ENCODE measurements around the gene CCT8L2. TPM values are rescaled to one million over a fixed set of nuclear protein-coding genes. Genes with fewer than 3 reads are reported as not detected.
"Not testable (repeated sequence)": the region's sequence is repeated elsewhere in the genome, so short reads cannot be mapped to it uniquely, and the experiment has no call there.

CCT8L2 gene
- polyA plus RNA-seq, 2 donors, result not detected

DNA sequence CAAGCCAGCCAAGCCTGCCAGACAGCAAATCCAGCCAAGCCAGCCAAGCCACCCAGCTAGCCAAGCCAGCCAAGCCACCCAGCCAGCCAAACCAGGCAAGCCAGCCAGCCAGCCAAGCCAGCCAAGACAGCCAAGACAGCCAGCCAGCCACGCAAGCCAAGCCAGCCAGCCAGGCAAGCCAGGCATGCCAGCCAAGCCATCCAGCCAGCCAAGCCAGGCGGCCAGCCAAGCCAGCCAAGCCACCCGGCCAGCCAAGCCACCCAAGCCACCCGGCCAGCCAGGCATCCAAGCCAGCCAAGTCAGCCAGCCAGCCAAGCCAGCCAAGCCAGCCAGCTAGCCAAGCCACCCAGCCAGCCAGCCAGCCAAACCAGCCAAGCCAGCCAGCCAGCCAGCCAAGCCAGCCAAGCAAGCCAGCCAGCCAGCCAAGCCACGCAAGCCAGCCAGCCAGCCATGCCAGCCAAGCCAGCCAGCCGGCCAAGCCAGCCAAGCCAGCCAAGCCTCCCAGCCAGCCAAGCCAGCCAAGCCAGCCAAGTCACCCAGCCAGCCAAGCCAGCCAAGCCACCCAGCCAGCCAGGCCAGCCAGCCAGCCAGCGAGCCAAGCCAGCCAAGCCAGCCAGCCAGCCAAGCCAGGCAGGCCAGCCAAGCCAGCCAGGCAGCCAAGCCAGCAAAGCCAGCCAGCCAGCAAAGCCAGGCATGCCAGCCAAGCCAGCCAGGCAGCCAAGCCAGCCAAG is 26.0 kb downstream of the CCT8L2 start:
- not testable (repeated sequence) for H3K27ac ChIP-seq (ENCODE audit: low read depth in 2 of 2, low read length in 1 of 2); H3K4me1 ChIP-seq (ENCODE audit: control insufficient read depth in 2 of 2, insufficient read depth in 2 of 2, low read length in 1 of 2); H3K27me3 ChIP-seq (ENCODE audit: control insufficient read depth in 1 of 2, insufficient read depth in 2 of 2, low read length in 2 of 2); H3K36me3 ChIP-seq (ENCODE audit: control insufficient read depth in 2 of 2, insufficient read depth in 2 of 2, low read length in 1 of 2); H3K4me3 ChIP-seq (ENCODE audit: low read depth in 1 of 2, low read length in 2 of 2)
- H3K9me3 ChIP-seq (ENCODE audit: control insufficient read depth in 2 of 2, insufficient read depth in 1 of 2, low read depth in 1 of 2, low read length in 1 of 2), result peaks cover 35 to 49% of the 10 kb centered on the region in 2 donors
- 64 to 70% methylated on average over 6 to 7 of the region's 7 CpGs for WGBS, 2 donors

DNA sequence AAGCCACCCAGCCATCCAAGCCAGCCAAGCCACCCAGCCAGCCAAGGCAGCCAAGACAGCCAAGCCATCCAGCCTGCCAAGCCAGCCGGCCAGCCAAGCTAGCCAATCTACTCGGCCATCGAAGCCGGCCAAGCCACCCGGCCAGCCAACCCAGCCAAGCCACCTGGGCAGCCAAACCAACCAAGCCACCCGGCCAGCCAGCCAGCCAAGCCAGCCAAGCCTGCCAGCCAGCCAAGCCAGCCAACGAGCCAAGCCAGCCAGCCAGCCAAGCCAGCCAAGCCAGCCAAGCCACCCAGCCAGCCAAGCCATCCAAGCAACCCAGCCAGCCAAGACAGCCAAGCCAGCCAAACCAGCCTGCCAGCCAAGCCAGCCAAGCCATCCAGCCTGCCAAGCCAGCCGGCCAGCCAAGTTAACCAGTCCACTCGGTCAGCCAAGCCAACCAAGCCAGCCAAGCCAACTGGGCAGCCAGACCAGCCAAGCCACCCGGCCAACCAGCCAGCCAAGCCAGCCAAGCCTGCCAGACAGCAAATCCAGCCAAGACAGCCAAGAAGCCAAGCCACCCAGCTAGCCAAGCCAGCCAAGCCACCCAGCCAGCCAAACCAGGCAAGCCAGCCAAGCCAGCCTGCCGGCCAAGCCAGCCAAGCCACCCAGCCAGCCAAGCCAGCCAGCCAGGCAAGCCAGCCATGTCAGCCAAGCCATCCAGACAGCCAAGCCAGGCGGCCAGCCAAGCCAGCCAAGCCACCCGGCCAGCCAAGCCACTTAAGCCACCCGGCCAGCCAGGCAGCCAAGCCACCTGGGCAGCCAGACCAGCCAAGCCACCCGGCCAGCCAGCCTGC is 26.8 kb downstream of the CCT8L2 start:
- not testable (repeated sequence) for H3K4me1 ChIP-seq (ENCODE audit: control insufficient read depth in 2 of 2, insufficient read depth in 2 of 2, low read length in 1 of 2); H3K4me3 ChIP-seq (ENCODE audit: low read depth in 1 of 2, low read length in 2 of 2); H3K27ac ChIP-seq (ENCODE audit: low read depth in 2 of 2, low read length in 1 of 2); H3K27me3 ChIP-seq (ENCODE audit: control insufficient read depth in 1 of 2, insufficient read depth in 2 of 2, low read length in 2 of 2); H3K36me3 ChIP-seq (ENCODE audit: control insufficient read depth in 2 of 2, insufficient read depth in 2 of 2, low read length in 1 of 2)
- peaks cover 35 to 52% of the 10 kb centered on the region in 2 donors for H3K9me3 ChIP-seq (ENCODE audit: control insufficient read depth in 2 of 2, insufficient read depth in 1 of 2, low read depth in 1 of 2, low read length in 1 of 2)
- WGBS, 2 donors, result 76% methylated on average over 15 of the region's 15 CpGs

DNA sequence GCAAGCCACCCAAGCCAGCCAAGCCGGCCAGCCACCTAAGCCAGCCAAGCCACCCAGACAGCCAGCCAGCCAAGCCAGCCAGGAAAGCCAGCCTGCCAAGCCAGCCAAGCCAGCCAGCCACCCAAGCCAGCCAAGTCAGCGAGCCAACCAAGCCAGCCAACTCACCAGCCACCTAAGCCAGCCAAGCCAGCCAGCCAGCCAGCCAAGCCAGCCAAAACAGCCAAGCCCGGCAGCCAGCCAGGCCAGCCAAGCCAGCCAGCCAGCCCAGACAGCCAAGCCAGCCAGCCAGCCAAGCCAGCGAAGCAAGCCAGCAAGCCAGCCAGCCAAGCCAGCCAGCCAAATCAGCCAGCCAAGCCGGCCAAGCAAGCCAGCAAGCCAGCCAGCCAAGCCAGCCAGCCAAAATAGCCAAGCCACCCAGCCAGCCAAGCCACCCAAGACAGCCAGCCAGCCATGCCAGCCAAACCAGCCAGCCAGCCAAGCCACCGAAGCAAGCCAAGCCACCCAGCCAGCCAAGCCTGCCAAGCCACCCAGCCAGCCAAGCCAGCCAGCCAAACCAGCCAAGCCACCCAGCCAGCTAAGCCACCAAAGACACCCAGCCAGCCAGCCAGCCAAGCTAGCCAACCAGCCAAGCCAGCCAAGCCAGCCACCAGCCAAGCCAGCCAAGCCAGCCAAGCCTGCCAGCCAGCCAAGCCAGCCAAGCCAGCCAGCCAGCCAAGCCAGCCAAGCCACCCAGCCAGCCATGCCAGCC is 27.6 kb downstream of the CCT8L2 start:
- H3K27ac ChIP-seq (ENCODE audit: low read depth in 2 of 2, low read length in 1 of 2); H3K36me3 ChIP-seq (ENCODE audit: control insufficient read depth in 2 of 2, insufficient read depth in 2 of 2, low read length in 1 of 2); H3K4me1 ChIP-seq (ENCODE audit: control insufficient read depth in 2 of 2, insufficient read depth in 2 of 2, low read length in 1 of 2); H3K4me3 ChIP-seq (ENCODE audit: low read depth in 1 of 2, low read length in 2 of 2); H3K27me3 ChIP-seq (ENCODE audit: control insufficient read depth in 1 of 2, insufficient read depth in 2 of 2, low read length in 2 of 2): not testable (repeated sequence)
- peaks cover 40 to 57% of the 10 kb centered on the region in 2 donors for H3K9me3 ChIP-seq (ENCODE audit: control insufficient read depth in 2 of 2, insufficient read depth in 1 of 2, low read depth in 1 of 2, low read length in 1 of 2)
- 53 to 55% methylated on average over 6 of the region's 6 CpGs for WGBS, 2 donors

DNA sequence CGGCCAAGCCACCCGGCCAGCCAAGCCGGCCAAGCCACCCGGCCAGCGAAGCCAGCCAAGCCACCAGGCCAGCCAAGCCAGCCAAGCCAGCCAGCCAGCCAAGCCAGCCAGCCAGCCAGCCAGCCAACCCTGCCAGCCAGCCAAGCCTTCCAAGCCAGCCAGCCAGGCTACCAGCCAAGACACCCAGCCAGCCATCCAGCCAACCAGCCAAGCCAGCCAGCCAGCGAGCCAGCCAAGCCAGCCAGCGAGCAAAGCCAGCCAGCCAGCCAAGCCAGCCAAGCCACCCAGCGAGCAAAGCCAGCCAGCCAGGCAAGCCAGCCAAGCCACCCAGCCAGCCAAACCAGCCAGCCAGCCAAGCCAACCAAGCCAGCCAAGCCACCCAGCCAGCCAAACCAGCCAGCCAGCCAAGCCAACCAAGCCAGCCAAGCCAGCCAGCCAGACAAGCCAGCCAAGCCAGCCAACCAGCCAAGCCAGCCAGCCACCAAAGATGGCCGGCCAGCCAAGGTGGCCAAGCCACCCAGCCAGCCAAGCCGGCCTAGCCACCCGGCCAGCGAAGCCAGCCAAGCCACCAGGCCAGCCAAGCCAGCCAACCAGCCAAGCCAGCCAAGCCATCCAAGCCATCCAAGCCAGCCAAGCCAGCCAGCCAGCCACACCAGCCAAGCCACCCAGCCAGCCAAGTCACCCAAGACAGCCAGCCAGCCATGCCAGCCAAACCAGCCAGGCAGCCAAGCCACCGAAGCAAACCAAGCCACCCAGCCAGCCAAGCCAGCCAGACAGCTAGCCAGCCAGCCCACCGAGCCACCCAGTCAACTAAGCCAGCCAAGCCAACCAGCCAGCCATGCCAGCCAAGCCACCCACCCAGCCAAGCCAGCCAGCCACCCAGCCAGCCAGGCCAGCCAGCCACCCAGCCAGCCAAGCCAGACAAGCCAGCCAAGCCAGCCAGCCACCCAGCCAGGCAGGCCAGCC is 28.8 kb downstream of the CCT8L2 start:
- Histone ChIP-seq H3K9me3 (ENCODE audit: control insufficient read depth in 2 of 2, insufficient read depth in 1 of 2, low read depth in 1 of 2, low read length in 1 of 2) (peaks cover 47 to 66% of the 10 kb centered on the region in 2 donors), H3K36me3 (ENCODE audit: control insufficient read depth in 2 of 2, insufficient read depth in 2 of 2, low read length in 1 of 2) (no peaks in the 10 kb centered on the region), H3K4me3 (ENCODE audit: low read depth in 1 of 2, low read length in 2 of 2) (no peak overlapping the region), H3K27me3 (ENCODE audit: control insufficient read depth in 1 of 2, insufficient read depth in 2 of 2, low read length in 2 of 2) (no peaks in the 10 kb centered on the region), H3K4me1 (ENCODE audit: control insufficient read depth in 2 of 2, insufficient read depth in 2 of 2, low read length in 1 of 2) (no peaks in the 10 kb centered on the region), H3K27ac (ENCODE audit: low read depth in 2 of 2, low read length in 1 of 2) (no peak overlapping the region)
- 65 to 74% methylated on average over 13 to 14 of the region's 14 CpGs for WGBS, 2 donors

DNA sequence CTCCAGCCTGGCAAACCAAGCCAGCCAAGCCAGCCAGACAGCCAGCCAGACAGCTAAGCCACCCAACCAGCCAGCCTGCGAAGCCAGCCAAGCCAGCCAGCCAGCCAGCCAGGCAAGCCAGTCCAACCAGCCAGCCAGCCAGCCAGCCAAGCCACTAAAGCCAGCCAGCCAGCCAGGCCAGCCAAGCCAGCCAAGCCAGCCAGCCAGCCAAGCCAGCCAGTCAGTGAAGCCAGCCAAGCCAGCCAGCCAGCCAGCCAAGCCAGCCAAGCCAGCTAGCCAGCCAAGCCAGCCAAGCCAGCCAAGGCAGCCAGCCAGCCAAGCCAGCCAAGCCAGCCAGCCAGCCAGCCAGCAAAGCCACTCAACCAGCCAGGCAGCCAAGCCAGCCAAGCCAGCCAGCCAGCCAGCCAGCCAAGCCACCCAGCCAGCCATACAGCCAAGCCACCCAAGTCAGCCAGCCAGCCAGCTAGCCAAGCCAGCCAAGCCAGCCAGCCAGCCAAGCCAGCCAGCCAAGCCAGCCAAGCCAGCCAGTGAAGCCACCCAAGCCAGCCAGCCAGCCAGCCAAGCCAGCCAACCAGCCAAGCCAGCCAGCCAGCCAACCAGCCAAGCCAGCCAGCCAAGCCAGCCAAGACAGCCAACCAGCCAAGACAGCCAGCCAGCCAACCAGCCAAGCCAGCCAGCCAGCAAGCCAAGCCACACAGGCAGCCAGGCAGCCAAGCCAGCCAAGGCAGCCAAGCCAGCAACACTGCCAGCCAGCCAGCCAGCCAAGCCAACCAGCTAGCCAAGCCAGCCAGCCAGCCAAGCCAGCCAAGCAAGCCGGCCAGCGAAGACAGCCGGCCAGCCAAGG is 29.7 kb downstream of the CCT8L2 start:
- Histone ChIP-seq H3K27ac (ENCODE audit: low read depth in 2 of 2, low read length in 1 of 2) (no peak overlapping the region), H3K27me3 (ENCODE audit: control insufficient read depth in 1 of 2, insufficient read depth in 2 of 2, low read length in 2 of 2) (no peaks in the 10 kb centered on the region), H3K4me3 (ENCODE audit: low read depth in 1 of 2, low read length in 2 of 2) (no peak overlapping the region), H3K36me3 (ENCODE audit: control insufficient read depth in 2 of 2, insufficient read depth in 2 of 2, low read length in 1 of 2) (no peaks in the 10 kb centered on the region), H3K4me1 (ENCODE audit: control insufficient read depth in 2 of 2, insufficient read depth in 2 of 2, low read length in 1 of 2) (no peaks in the 10 kb centered on the region), H3K9me3 (ENCODE audit: control insufficient read depth in 2 of 2, insufficient read depth in 1 of 2, low read depth in 1 of 2, low read length in 1 of 2) (peaks cover 42 to 62% of the 10 kb centered on the region in 2 donors)
- 82 to 85% methylated on average over 4 of the region's 4 CpGs for WGBS, 2 donors

DNA sequence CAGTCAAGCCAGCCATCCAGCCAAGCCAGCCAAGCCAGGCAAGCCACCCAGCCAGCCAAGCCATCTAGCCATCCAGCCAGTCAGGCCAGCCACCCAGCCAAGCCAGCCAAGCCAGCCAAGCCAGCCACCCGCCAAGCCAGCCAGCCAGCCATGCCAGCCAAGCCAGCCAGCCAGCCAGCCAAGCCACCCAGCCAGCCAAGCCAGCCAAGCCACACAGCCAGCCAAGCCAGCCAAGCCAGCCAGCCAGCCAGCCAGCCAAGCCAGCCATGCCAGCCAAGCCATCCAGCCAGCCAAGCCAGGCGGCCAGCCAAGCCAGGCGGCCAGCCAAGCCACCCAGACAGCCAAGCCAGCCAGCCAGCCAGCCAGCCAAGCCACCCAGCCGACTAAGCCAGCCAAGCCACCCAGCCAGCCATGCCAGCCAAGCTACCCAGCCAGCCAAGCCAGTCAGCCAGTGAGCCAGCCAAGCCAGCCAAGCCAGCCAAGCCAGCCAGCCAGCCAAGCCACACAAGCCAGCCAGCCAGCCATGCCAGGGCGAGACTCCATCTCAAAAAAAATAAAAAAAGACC is 31.4 kb downstream of the CCT8L2 start:
- not testable (repeated sequence) for H3K27me3 ChIP-seq (ENCODE audit: control insufficient read depth in 1 of 2, insufficient read depth in 2 of 2, low read length in 2 of 2); H3K36me3 ChIP-seq (ENCODE audit: control insufficient read depth in 2 of 2, insufficient read depth in 2 of 2, low read length in 1 of 2); H3K4me3 ChIP-seq (ENCODE audit: low read depth in 1 of 2, low read length in 2 of 2); H3K27ac ChIP-seq (ENCODE audit: low read depth in 2 of 2, low read length in 1 of 2); H3K4me1 ChIP-seq (ENCODE audit: control insufficient read depth in 2 of 2, insufficient read depth in 2 of 2, low read length in 1 of 2)
- WGBS, 2 donors, result 59 to 71% methylated on average over 5 of the region's 5 CpGs
- peaks cover 40 to 47% of the 10 kb centered on the region in 2 donors for H3K9me3 ChIP-seq (ENCODE audit: control insufficient read depth in 2 of 2, insufficient read depth in 1 of 2, low read depth in 1 of 2, low read length in 1 of 2)

DNA sequence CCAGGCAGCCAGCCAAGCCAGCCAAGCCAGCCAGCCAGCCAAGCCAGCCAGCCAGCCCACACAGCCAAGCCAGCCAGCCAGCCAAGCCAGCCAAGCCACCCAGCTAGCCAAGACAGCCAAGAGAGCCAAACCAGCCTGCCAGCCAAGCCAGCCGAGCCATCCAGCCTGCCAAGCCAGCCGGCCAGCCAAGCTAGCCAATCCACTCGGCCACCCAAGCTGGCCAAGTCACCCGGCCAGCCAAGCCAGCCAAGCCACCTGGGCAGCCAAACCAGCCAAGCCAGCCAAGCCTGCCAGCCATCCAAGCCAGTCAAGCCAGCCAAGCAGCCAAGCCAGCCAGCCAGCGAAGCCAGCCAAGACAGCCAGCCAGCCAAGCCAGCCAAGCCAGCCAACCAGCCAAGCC is 32.0 kb downstream of the CCT8L2 start:
- H3K27ac ChIP-seq (ENCODE audit: low read depth in 2 of 2, low read length in 1 of 2); H3K36me3 ChIP-seq (ENCODE audit: control insufficient read depth in 2 of 2, insufficient read depth in 2 of 2, low read length in 1 of 2); H3K4me3 ChIP-seq (ENCODE audit: low read depth in 1 of 2, low read length in 2 of 2); H3K27me3 ChIP-seq (ENCODE audit: control insufficient read depth in 1 of 2, insufficient read depth in 2 of 2, low read length in 2 of 2); H3K4me1 ChIP-seq (ENCODE audit: control insufficient read depth in 2 of 2, insufficient read depth in 2 of 2, low read length in 1 of 2): not testable (repeated sequence)
- H3K9me3 ChIP-seq (ENCODE audit: control insufficient read depth in 2 of 2, insufficient read depth in 1 of 2, low read depth in 1 of 2, low read length in 1 of 2), result peaks cover 40 to 44% of the 10 kb centered on the region in 2 donors
- WGBS, 2 donors, result 59 to 61% methylated on average over 5 of the region's 5 CpGs

DNA sequence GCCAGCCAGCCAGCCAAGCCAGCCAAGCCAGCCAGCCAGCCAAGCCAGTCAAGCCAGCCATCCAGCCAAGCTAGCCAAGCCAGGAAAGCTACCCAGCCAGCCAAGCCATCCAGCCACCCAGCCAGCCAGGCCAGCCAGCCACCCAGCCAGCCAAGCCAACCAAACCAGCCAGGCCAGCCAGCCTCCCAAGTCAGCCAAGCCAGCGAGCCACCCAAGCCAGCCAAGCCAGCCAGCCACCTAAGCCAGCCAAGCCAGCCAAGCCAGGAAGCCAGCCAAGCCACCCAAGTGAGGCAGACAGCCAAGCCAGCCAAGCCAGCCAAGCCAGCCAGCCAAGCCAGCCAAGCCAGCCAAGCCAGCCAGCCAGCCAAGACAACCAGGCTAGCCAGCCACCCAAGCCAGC is 32.6 kb downstream of the CCT8L2 start:
- H3K36me3 ChIP-seq (ENCODE audit: control insufficient read depth in 2 of 2, insufficient read depth in 2 of 2, low read length in 1 of 2); H3K27ac ChIP-seq (ENCODE audit: low read depth in 2 of 2, low read length in 1 of 2); H3K4me3 ChIP-seq (ENCODE audit: low read depth in 1 of 2, low read length in 2 of 2); H3K27me3 ChIP-seq (ENCODE audit: control insufficient read depth in 1 of 2, insufficient read depth in 2 of 2, low read length in 2 of 2); H3K4me1 ChIP-seq (ENCODE audit: control insufficient read depth in 2 of 2, insufficient read depth in 2 of 2, low read length in 1 of 2): not testable (repeated sequence)
- 27 to 36% methylated on average over 1 of the region's 1 CpG for WGBS, 2 donors
- H3K9me3 ChIP-seq (ENCODE audit: control insufficient read depth in 2 of 2, insufficient read depth in 1 of 2, low read depth in 1 of 2, low read length in 1 of 2), result peaks cover 35 to 37% of the 10 kb centered on the region in 2 donors

All from esophagus (tissue), 2 donors.